ENCODE data around the gene FIGNL2.

Gene FIGNL2, protein sequence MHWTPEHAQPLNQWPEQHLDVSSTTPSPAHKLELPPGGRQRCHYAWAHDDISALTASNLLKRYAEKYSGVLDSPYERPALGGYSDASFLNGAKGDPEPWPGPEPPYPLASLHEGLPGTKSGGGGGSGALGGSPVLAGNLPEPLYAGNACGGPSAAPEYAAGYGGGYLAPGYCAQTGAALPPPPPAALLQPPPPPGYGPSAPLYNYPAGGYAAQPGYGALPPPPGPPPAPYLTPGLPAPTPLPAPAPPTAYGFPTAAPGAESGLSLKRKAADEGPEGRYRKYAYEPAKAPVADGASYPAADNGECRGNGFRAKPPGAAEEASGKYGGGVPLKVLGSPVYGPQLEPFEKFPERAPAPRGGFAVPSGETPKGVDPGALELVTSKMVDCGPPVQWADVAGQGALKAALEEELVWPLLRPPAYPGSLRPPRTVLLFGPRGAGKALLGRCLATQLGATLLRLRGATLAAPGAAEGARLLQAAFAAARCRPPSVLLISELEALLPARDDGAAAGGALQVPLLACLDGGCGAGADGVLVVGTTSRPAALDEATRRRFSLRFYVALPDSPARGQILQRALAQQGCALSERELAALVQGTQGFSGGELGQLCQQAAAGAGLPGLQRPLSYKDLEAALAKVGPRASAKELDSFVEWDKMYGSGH

GRCh38 chr12:51848326-51848727, at the start of gene FIGNL2:
FIGNL2 (minus strand) TSS chr12:51848718; CDS start chr12:51822413, 26,305 bp downstream.
- DNase-seq (ENCODE audit: extremely low spot score): no peak
- no peak for TF ChIP-seq CTCF (IDR thresholded peaks at IDR 0.05; ENCODE audit: control extremely low read depth, extremely low read depth, low read depth, missing control alignments)
- POLR2A ChIA-PET: no interaction called here
- CTCF ChIA-PET: no interaction called here

DNA sequence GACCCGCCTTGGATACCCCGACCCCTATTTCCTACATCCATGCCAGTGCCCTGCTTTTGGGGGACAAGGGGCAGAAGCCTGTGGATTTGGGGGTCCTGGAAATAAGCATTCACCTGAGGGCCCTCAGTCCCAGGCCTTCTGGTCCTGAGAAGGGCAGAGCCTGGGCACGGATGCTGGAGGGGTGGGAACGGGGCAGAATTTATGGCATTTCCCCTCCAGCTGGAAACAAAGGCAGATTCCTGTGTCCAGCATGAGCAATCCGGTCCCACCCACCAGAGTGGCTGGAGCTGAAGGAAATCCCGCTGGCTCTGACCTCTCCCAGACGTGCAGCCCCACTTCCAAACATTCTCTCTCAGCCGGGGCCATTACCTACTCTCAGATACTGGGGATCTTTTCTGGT, 48.7 kb upstream of the FIGNL2 start:
- ChIA-PET POLR2A (no interaction called here), CTCF (interaction anchor here (1.1 kb wide), 1 partner anchor 84 kb away, joined by 3 read pairs; no protein-coding TSS in a partner anchor)
- DNase-seq (ENCODE audit: extremely low spot score): no peak
- TF ChIP-seq CTCF (IDR thresholded peaks at IDR 0.05; ENCODE audit: control extremely low read depth, extremely low read depth, low read depth, missing control alignments): no peak

GRCh38 chr12:51896236-51896635, 47.7 kb upstream of the FIGNL2 start:
- no peak for DNase-seq (ENCODE audit: extremely low spot score)
- TF ChIP-seq CTCF (IDR thresholded peaks at IDR 0.05; ENCODE audit: control extremely low read depth, extremely low read depth, low read depth, missing control alignments): no peak
- CTCF ChIA-PET: interaction anchor here (0.7 kb wide), 1 partner anchor 17 kb away, joined by 3 read pairs; no protein-coding TSS in a partner anchor
- POLR2A ChIA-PET: no interaction called here

GRCh38 chr12:51895378-51896135, 47.0 kb upstream of the FIGNL2 start:
- TF ChIP-seq CTCF (IDR thresholded peaks at IDR 0.05; ENCODE audit: control extremely low read depth, extremely low read depth, low read depth, missing control alignments): no peak
- ChIA-PET POLR2A (no interaction called here), CTCF (interaction anchor here (0.7 kb wide), 1 partner anchor 18 kb away, joined by 3 read pairs; no protein-coding TSS in a partner anchor)
- DNase-seq (ENCODE audit: extremely low spot score): no peak

DNA sequence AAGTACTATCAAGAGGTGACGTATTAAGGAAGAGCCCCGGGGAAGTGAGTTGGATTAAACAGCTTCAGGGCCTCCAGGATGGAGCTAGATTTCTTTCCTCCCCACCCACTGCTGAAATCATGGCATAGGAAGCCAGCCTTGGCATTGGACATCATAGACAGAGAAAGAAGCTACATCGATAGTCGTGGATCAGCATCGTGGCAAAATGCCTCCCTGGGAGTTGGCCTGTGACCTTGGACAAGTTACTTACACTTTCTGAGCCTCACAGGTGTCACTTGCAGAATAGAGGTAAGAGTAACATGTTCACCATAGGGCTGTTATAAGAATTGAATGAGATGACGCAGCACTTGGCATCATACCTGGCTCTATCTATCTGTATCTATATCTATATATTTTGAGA, 45.3 kb upstream of the FIGNL2 start:
- POLR2A ChIA-PET: no interaction called here

More for the DNA sequence above, 45.3 kb upstream of the FIGNL2 start:
- no peak for TF ChIP-seq CTCF (IDR thresholded peaks at IDR 0.05; ENCODE audit: control extremely low read depth, extremely low read depth, low read depth, missing control alignments)
- DNase-seq (ENCODE audit: extremely low spot score): no peak
- CTCF ChIA-PET: interaction anchor here (1.0 to 1.5 kb wide), 5 partner anchors 18 to 131 kb away, joined by 3 to 4 read pairs (median 4); no protein-coding TSS in a partner anchor
